BE2C (cell line): ENCODE data around the gene LCNL1.

Experiments
- DNase-seq: peaks from one replicate; pipeline ENCODE4 v3.0.0-alpha.2; 2020
- H3K27me3 ChIP-seq: fragments of 250-450 bp; sonication (Bioruptor Pico); 2 replicates; pipeline ENCODE4 v1.5.1; 2020; ENCODE audit warnings: mild to moderate bottlenecking
- H3K36me3 ChIP-seq: fragments of 250-450 bp; sonication (Bioruptor Pico); 2 replicates; pipeline ENCODE4 v1.5.1; 2020; ENCODE audit warnings: mild to moderate bottlenecking
- H3K4me1 ChIP-seq: fragments of 250-450 bp; sonication (Bioruptor Pico); 2 replicates; pipeline ENCODE4 v1.5.1; 2020
- H3K4me3 ChIP-seq: 2 replicates; pipeline ENCODE4 v1.5.1; 2011; ENCODE audit warnings: low read depth, low read length
- H3K9me3 ChIP-seq: fragments of 250-450 bp; sonication (Bioruptor Pico); 2 replicates; pipeline ENCODE4 v1.5.1; 2020
- TF ChIP-seq, protein P1 (sequence below): IDR thresholded peaks from 2 replicates; pipeline ENCODE4 v1.5.1; 2012; ENCODE audit warnings: mild to moderate bottlenecking, low read depth, low read length

The LCNL1 gene

DNA sequence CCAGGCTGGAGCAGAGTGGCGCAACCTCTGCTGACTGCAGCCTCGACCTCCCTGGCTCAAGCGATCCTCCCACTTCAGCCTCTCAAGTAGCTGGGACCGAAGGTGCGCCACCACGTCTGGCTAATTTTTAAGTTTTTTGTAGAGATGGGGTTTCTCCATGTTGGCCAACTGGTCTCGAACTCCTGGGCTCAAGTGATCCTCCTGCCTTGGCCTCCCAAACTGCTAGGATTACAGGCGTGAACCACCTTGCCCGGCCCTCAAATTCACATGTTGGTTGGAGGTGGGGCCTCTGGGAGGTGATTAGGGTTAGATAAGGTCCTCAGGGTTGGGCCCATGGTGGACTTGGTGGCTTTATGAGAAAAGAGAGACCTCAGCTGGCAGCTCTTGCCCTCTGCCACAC is 20.6 kb upstream of the LCNL1 start:
- Histone ChIP-seq H3K9me3 (no peaks in the 10 kb centered on the region), H3K27me3 (no peaks in the 10 kb centered on the region), H3K36me3 (no peaks in the 10 kb centered on the region), H3K4me1 (no peaks in the 10 kb centered on the region), H3K4me3 (no peak overlapping the region)
- no peak for DNase-seq
- TF ChIP-seq, protein P1, sequence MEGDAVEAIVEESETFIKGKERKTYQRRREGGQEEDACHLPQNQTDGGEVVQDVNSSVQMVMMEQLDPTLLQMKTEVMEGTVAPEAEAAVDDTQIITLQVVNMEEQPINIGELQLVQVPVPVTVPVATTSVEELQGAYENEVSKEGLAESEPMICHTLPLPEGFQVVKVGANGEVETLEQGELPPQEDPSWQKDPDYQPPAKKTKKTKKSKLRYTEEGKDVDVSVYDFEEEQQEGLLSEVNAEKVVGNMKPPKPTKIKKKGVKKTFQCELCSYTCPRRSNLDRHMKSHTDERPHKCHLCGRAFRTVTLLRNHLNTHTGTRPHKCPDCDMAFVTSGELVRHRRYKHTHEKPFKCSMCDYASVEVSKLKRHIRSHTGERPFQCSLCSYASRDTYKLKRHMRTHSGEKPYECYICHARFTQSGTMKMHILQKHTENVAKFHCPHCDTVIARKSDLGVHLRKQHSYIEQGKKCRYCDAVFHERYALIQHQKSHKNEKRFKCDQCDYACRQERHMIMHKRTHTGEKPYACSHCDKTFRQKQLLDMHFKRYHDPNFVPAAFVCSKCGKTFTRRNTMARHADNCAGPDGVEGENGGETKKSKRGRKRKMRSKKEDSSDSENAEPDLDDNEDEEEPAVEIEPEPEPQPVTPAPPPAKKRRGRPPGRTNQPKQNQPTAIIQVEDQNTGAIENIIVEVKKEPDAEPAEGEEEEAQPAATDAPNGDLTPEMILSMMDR = no peak

DNA sequence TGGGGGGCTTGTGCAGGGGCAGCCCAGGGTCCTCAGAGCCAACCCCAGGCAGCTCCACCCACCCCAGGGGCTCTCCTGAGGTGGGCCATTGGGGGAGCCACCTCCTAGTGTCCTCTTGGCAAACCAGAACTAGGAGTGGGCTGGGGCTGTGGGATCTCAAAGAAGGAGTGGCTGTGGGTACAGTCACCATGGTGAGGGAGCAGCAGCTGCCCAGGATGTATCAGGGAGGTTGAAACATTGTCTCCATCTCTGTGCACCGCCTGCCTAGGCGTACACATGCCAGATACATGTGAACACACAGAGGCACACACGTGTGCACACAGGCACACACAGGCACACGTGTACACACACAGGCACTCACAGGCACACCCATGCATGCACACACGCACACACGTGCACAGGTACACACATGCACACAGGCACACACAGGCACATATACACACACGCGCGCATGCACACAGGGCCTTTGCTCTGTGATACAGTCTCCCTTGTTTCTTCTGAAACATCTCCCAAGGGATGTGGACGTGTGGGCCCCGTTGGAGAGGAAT is 20.0 kb upstream of the LCNL1 start:
- Histone ChIP-seq H3K4me3 (no peak overlapping the region), H3K27me3 (no peaks in the 10 kb centered on the region)
- TF ChIP-seq, protein P1 = no peak

DNA sequence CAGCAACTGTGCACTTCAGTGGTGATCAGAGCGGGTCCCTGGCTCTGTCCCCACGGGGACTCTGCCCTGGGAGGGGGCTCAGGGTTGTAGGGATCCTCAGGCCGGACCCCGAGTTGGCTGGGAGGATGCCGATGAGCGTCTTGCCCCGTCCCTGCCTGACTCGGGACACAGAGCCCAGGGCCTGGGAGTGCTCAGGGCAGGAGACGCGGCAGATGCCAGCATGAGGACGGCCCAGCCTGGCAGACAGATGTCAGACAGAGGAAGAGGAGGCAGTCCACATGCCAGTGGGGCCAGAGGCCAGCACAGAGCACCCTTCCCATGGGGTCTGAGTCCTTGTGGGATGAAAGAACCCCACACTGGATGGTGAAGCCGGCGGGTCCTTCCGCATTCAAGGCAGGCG is 19.5 kb upstream of the LCNL1 start:
- Histone ChIP-seq H3K4me3 (no peak overlapping the region), H3K9me3 (no peaks in the 10 kb centered on the region), H3K36me3 (no peaks in the 10 kb centered on the region), H3K27me3 (no peaks in the 10 kb centered on the region), H3K4me1 (no peaks in the 10 kb centered on the region)
- TF ChIP-seq, protein P1 = no peak
- no peak for DNase-seq

More for the DNA sequence above, 20.0 kb upstream of the LCNL1 start:
- H3K36me3 ChIP-seq = no peaks in the 10 kb centered on the region
- no peaks in the 10 kb centered on the region for H3K9me3 ChIP-seq
- no peak for DNase-seq
- H3K4me1 ChIP-seq = no peaks in the 10 kb centered on the region

DNA sequence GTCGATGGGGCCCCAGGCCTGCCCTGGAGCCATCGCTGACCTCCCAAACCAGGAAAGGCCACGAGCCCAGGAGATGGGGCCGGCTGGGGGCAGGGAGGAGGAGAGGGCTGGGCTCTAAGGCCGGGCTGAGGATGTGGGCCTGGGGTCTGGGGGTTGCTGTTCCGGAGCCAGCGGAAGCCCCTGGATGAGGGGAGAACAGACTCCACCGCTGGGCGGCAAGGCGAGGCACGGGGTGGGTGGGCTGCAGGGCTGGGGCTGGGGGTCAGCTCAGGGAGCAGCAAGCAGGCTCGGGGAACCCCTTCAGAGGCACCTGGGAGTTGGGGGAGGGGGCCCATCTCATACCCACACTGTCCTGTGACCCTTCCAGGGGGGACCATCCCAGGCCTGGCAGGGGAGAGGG is 19.0 kb upstream of the LCNL1 start:
- H3K9me3 ChIP-seq = no peaks in the 10 kb centered on the region
- TF ChIP-seq, protein P1 = no peak
- no peaks in the 10 kb centered on the region for H3K36me3 ChIP-seq
- DNase-seq = no peak
- H3K4me1 ChIP-seq = no peaks in the 10 kb centered on the region
- H3K27me3 ChIP-seq = no peaks in the 10 kb centered on the region
- no peak overlapping the region for H3K4me3 ChIP-seq

- no peak for DNase-seq
- Histone ChIP-seq H3K9me3 (no peaks in the 10 kb centered on the region), H3K4me3 (no peak overlapping the region), H3K36me3 (no peaks in the 10 kb centered on the region), H3K27me3 (no peaks in the 10 kb centered on the region), H3K4me1 (no peaks in the 10 kb centered on the region)
- TF ChIP-seq, protein P1 = no peak
Measured at GRCh38 chr9:136964171-136964689, 18.6 kb upstream of the LCNL1 start.

DNA sequence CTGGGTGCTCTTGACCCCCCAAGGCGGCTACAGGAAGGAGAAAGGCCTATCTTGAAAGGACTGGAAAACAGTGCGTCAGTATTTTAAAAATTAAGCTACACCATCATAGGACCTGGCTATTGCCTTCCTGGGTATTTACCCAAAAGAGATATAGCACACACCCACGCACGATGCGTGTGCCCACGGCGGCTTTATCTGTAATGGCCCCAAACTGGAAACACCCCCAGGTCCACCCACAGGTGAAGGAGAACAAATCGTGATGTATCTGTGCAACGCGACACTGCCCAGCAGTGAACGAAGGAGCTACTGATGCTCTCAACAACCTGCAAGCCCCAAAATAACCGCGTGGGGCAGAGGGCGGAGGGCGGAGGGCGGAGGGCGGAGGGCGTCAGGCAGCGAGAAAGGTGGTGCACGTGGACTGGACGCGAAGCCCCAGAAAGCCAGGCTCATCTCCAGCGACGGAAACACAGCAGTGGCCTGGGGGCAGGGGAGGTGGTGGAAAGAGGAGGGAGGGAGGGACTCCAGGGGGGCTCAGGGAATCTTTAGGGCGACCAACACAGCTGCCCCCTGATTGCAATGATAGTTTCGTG is 17.9 kb upstream of the LCNL1 start:
- TF ChIP-seq, protein P1 = no peak
- H3K4me1 ChIP-seq = no peaks in the 10 kb centered on the region
- no peaks in the 10 kb centered on the region for H3K27me3 ChIP-seq
- H3K9me3 ChIP-seq = no peaks in the 10 kb centered on the region
- no peaks in the 10 kb centered on the region for H3K36me3 ChIP-seq
- no peak for DNase-seq
- no peak overlapping the region for H3K4me3 ChIP-seq
